Measurements from ENCODE around the gene USP20. TPM values are rescaled to one million over a fixed set of nuclear protein-coding genes. Genes with fewer than 3 reads are reported as not detected.

USP20 gene
- total RNA-seq, 1 donor from 2014 or later = 27.0 TPM

GRCh38 chr9:129902740-129903134 lies 67.5 kb downstream of the USP20 start:
- no peak for ATAC-seq
- Histone ChIP-seq H3K27me3 (ENCODE audit: low read depth) (no peaks in the 10 kb centered on the region), H3K9me3 (no peaks in the 10 kb centered on the region), H3K27ac (no peak overlapping the region), H3K36me3 (peaks cover 69% of the 10 kb centered on the region), H3K4me1 (peaks cover 8% of the 10 kb centered on the region), H3K4me3 (no peak overlapping the region)
- intact Hi-C loops (cut with DNase I) = no loop called here
- no peak for DNase-seq
- TF ChIP-seq CTCF (IDR thresholded peaks at IDR 0.05) = no peak

- H3K4me3 ChIP-seq = no peak overlapping the region
- peaks cover 76% of the 10 kb centered on the region for H3K36me3 ChIP-seq
- no peaks in the 10 kb centered on the region for H3K4me1 ChIP-seq
- no peak overlapping the region for H3K27ac ChIP-seq
- no peak for TF ChIP-seq CTCF (IDR thresholded peaks at IDR 0.05)
- H3K9me3 ChIP-seq = no peaks in the 10 kb centered on the region
- ATAC-seq (no peak), DNase-seq (no peak)
- no peaks in the 10 kb centered on the region for H3K27me3 ChIP-seq (ENCODE audit: low read depth)
- intact Hi-C loops (cut with DNase I) = no loop called here
These were observed 69.5 kb downstream of the USP20 start for GRCh38 chr9:129904734-129905133.

- peaks cover 65% of the 10 kb centered on the region for H3K36me3 ChIP-seq
- ATAC-seq (no peak), DNase-seq (no peak)
- H3K27ac ChIP-seq = no peak overlapping the region
- H3K9me3 ChIP-seq = no peaks in the 10 kb centered on the region
- no peak for TF ChIP-seq CTCF (IDR thresholded peaks at IDR 0.05)
- no peak overlapping the region for H3K4me3 ChIP-seq
- H3K27me3 ChIP-seq (ENCODE audit: low read depth) = no peaks in the 10 kb centered on the region
- H3K4me1 ChIP-seq = no peaks in the 10 kb centered on the region
- intact Hi-C loops (cut with DNase I) = no loop called here
These were observed 71.0 kb downstream of the USP20 start for GRCh38 chr9:129906298-129906697.

- no peak for TF ChIP-seq CTCF (IDR thresholded peaks at IDR 0.05)
- H3K36me3 ChIP-seq = peaks cover 55% of the 10 kb centered on the region
- no peaks in the 10 kb centered on the region for H3K4me1 ChIP-seq
- DNase-seq = no peak
- no peak overlapping the region for H3K4me3 ChIP-seq
- H3K27ac ChIP-seq = no peak overlapping the region
- no peaks in the 10 kb centered on the region for H3K27me3 ChIP-seq (ENCODE audit: low read depth)
- intact Hi-C loops (cut with DNase I) = no loop called here
- H3K9me3 ChIP-seq = no peaks in the 10 kb centered on the region
- no peak for ATAC-seq
These were observed 71.9 kb downstream of the USP20 start for GRCh38 chr9:129907201-129907600.

- Histone ChIP-seq H3K9me3 (no peaks in the 10 kb centered on the region), H3K27ac (no peak overlapping the region), H3K27me3 (ENCODE audit: low read depth) (no peaks in the 10 kb centered on the region), H3K36me3 (peaks cover 40% of the 10 kb centered on the region), H3K4me3 (no peak overlapping the region), H3K4me1 (no peaks in the 10 kb centered on the region)
- intact Hi-C loops (cut with DNase I) = no loop called here
- DNase-seq (no peak), ATAC-seq (no peak)
- no peak for TF ChIP-seq CTCF (IDR thresholded peaks at IDR 0.05)
These were observed 73.6 kb downstream of the USP20 start for GRCh38 chr9:129908906-129909305.

GRCh38 chr9:129909851-129910250 lies 74.6 kb downstream of the USP20 start:
- intact Hi-C loops (cut with DNase I) = no loop called here
- no peaks in the 10 kb centered on the region for H3K27me3 ChIP-seq (ENCODE audit: low read depth)
- ATAC-seq = no peak
- H3K36me3 ChIP-seq = peaks cover 34% of the 10 kb centered on the region
- DNase-seq = no peak
- H3K27ac ChIP-seq = no peak overlapping the region
- no peaks in the 10 kb centered on the region for H3K9me3 ChIP-seq
- no peak for TF ChIP-seq CTCF (IDR thresholded peaks at IDR 0.05)
- no peak overlapping the region for H3K4me3 ChIP-seq
- no peaks in the 10 kb centered on the region for H3K4me1 ChIP-seq

Measured in lower lobe of right lung (tissue), 2 donors.